Heart left ventricle (tissue), 16 donors: ENCODE data around the gene SETDB2. TPM values are rescaled to one million over a fixed set of nuclear protein-coding genes. Genes with fewer than 3 reads are reported as not detected.

Experiments used
- ATAC-seq, 4 donors: fragments of 200-7000 bp; cut with Tn5 transposase; one replicate each; pipeline ENCODE4 v1.9.1; 2020 to 2022; ENCODE audit warnings: moderate library complexity in 4 of 4, mild to moderate bottlenecking in 3 of 4, moderate number of reproducible peaks in 1 of 4
- DNase-seq, 5 donors: peaks; one replicate each; pipeline ENCODE4 v3.0.0-alpha.2; 2020
- H3K27ac ChIP-seq, 12 donors: fragments of 200-600 bp; sonication (generic) in 4 of 12; one replicate each; pipeline versions ENCODE4 v1.5.0 to v1.8.0; 2016 to 2022; ENCODE audit warnings: mild to moderate bottlenecking in 2 of 12
- H3K27me3 ChIP-seq, 9 donors: fragments of 200-600 bp; sonication (generic) in 2 of 9; one replicate each; pipeline versions ENCODE4 v1.5.1 to v1.8.0; 2016 to 2022; ENCODE audit warnings: mild to moderate bottlenecking in 3 of 9
- H3K36me3 ChIP-seq, 9 donors: fragments of 200-600 bp; sonication (generic) in 2 of 9; one replicate each; pipeline versions ENCODE4 v1.5.0 to v1.8.0; 2018 to 2022; ENCODE audit warnings: mild to moderate bottlenecking in 2 of 9
- H3K4me1 ChIP-seq, 12 donors: fragments of 200-600 bp; sonication (generic) in 4 of 12; one replicate each; pipeline versions ENCODE4 v1.5.0 to v1.8.0; 2016 to 2022; ENCODE audit warnings: mild to moderate bottlenecking in 3 of 12
- H3K4me3 ChIP-seq, 12 donors: fragments of 200-600 bp; sonication (generic) in 4 of 12; one replicate each; pipeline versions ENCODE4 v1.5.0 to v1.8.0; 2017 to 2022; ENCODE audit warnings: mild to moderate bottlenecking in 9 of 12, moderate library complexity in 4 of 12
- H3K9me3 ChIP-seq, 12 donors: fragments of 200-600 bp; sonication (generic) in 4 of 12; one replicate each; pipeline versions ENCODE4 v1.5.0 to v1.8.0; 2016 to 2022; ENCODE audit warnings: mild to moderate bottlenecking in 1 of 12
- POLR2A ChIP-seq, 2 donors: fragments of 450-650 bp; IDR thresholded peaks; one replicate each; pipeline ENCODE4 v1.6.1; 2017; ENCODE audit warnings: antibody characterized with exemption in 2 of 2, mild to moderate bottlenecking in 2 of 2, moderate library complexity in 2 of 2
- WGBS, 4 donors: extraction: QIAGEN DNeasy Blood & Tissue Kit in 2 of 4; methylation state at CpG; one replicate each; pipeline versions ENCODE4 v1.1.5 to v1.1.7; 2013 to 2018; 5-methylcytosine and 5-hydroxymethylcytosine counted together
- intact Hi-C, 10 donors: fragments of 100-400 bp; cut with DNase I; formaldehyde crosslinking; loops; one replicate each; pipeline versions ENCODE4 v1.11.1 to v1.14.2; 2022
- polyA plus RNA-seq, 2 donors: library from polyadenylated mRNA; stranded (reverse); fragments of 200-250 nt; gene quantifications; one replicate each; pipeline ENCODE4 v1.2.3, GENCODE V29; 2013
- total RNA-seq, 9 donors: library from RNA; depleted of rRNA in 2 of 9; stranded (reverse); fragments of >200 nt in 2 of 9; fragmentation: NEBNext Ultra II Directional in 3 of 9; extraction: Animal tissue kit (Norgen Biotek cat#: 25700) in 3 of 9; gene quantifications; one replicate each; pipeline versions ENCODE4 v1.1.0 to v1.2.4, GENCODE V29; 2016 to 2023
- TF ChIP-seq, protein P1 (sequence below), 12 donors: fragments of 200-600 bp; sonication (generic) in 4 of 12; IDR thresholded peaks; one replicate each; pipeline versions ENCODE4 v1.5.0 to v1.8.0; 2018 to 2022; ENCODE audit warnings: antibody characterized with exemption in 12 of 12, mild to moderate bottlenecking in 5 of 12
- donor health status: ischemic (EF 13 %, LVEDD 7.1; RV severe dilation, severe dysfunction).
- donor health status: healthy with polysubstance abuse.
- donor health status: DM: no; HTN: yes; CAD: no.
- donor health status: DM: no; HTN: no; CAD: no.
- donor health status: ischemic (EF 25% LVEDD 6.9; RV normal size, moderate dysfunction).
- donor health status: ischemic (EF 25% LVEDD 5.7; RV mildly dilated, moderate dysfunction).
- donor health status: healthy.
- donor health status: DM: yes; HTN: yes; CAD: no.
- donor health status: ischemic (EF 35%, LVEDD 5.7; RV mildly dilated, moderate dysfunction).
- donor health status: nonischemic (EF 11% LVEDD 7.7; RV severe dilation, severe dysfunction).
- donor health status: DM: yes; HTN: yes; CAD: no.
- donor health status: PGD.
- donor health status: ischemic (EF 29% LVEDD 5.4; RV normal size, mild dysfunction).
- donor health status: nonischemic (EF 23%, LVEDD 6.1; RV moderate dilation, normal function).

SETDB2 gene
- total and polyA plus RNA-seq, 11 donors = 3.7 to 19.8 (median 12.9) TPM

DNA sequence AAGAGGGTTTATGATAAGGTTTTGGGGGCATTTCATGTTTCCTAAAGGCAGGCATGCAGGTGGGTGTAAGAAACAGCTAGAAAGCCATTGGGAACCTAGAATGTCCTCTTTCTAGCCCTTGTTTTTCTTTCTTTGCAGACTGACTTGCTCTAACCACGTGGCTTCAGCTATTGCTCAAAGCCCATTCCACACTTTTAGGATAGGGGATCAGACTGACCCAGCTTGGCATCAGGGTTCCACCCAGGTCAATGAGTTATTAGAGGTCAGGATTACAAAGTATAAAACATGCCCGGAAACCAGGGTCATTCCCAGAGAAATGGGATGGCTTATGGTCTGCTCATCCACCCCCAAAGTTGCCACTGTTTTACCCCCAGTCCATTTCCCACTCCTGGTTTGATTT, 68.5 kb downstream of the SETDB2 start:
- no peak overlapping the region for H3K4me3 ChIP-seq
- TF ChIP-seq POLR2A (IDR thresholded peaks at IDR 0.05) = no peak
- TF ChIP-seq, protein P1, sequence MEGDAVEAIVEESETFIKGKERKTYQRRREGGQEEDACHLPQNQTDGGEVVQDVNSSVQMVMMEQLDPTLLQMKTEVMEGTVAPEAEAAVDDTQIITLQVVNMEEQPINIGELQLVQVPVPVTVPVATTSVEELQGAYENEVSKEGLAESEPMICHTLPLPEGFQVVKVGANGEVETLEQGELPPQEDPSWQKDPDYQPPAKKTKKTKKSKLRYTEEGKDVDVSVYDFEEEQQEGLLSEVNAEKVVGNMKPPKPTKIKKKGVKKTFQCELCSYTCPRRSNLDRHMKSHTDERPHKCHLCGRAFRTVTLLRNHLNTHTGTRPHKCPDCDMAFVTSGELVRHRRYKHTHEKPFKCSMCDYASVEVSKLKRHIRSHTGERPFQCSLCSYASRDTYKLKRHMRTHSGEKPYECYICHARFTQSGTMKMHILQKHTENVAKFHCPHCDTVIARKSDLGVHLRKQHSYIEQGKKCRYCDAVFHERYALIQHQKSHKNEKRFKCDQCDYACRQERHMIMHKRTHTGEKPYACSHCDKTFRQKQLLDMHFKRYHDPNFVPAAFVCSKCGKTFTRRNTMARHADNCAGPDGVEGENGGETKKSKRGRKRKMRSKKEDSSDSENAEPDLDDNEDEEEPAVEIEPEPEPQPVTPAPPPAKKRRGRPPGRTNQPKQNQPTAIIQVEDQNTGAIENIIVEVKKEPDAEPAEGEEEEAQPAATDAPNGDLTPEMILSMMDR (IDR thresholded peaks at IDR 0.05) = no peak
- no peaks in the 10 kb centered on the region for H3K27me3 ChIP-seq
- intact Hi-C loops = no loop called here
- H3K9me3 ChIP-seq = no peaks in the 10 kb centered on the region
- DNase-seq (no peak), ATAC-seq (no peak)
- H3K4me1 ChIP-seq = peaks cover 0 to 13% (median 0%) of the 10 kb centered on the region in 12 donors
- 83 to 97% (median 93%) methylated on average over 2 of the region's 2 CpGs for WGBS, 4 donors
- no peak overlapping the region for H3K27ac ChIP-seq
- H3K36me3 ChIP-seq = peaks cover 0 to 89% (median 66%) of the 10 kb centered on the region in 9 donors

- Histone ChIP-seq H3K4me3 (no peak overlapping the region), H3K27ac (no peak overlapping the region), H3K27me3 (no peaks in the 10 kb centered on the region), H3K9me3 (no peaks in the 10 kb centered on the region), H3K4me1 (peaks cover 0 to 20% (median 0%) of the 10 kb centered on the region in 12 donors), H3K36me3 (peaks cover 0 to 93% (median 82%) of the 10 kb centered on the region in 9 donors)
- 43 to 60% (median 54%) methylated on average over 5 of the region's 5 CpGs for WGBS, 4 donors
- peak in 3 of 5 donors; percentile 29 to 57 (median 32) for DNase-seq
- TF ChIP-seq, protein P1 (IDR thresholded peaks at IDR 0.05) = no peak
- ATAC-seq = peak in 3 of 4 donors; percentile 31 to 70 (median 68)
- intact Hi-C loops = no loop called here
Observed at GRCh38 chr13:49516467-49516866, 72.4 kb downstream of the SETDB2 start.

GRCh38 chr13:49517461-49517860, 73.4 kb downstream of the SETDB2 start:
- no peak for DNase-seq
- no peak for TF ChIP-seq POLR2A (IDR thresholded peaks at IDR 0.05)
- TF ChIP-seq, protein P1 (IDR thresholded peaks at IDR 0.05) = peak in 8 of 12 donors; percentile 20 to 42 (median 24)
- Histone ChIP-seq H3K4me3 (no peak overlapping the region), H3K4me1 (peaks cover 0 to 26% (median 0%) of the 10 kb centered on the region in 12 donors), H3K27ac (no peak overlapping the region), H3K36me3 (peaks cover 0 to 93% (median 86%) of the 10 kb centered on the region in 9 donors), H3K27me3 (no peaks in the 10 kb centered on the region), H3K9me3 (no peaks in the 10 kb centered on the region)
- WGBS, 4 donors = 62 to 84% (median 79%) methylated on average over 6 of the region's 6 CpGs
- peak in 1 of 4 donors; percentile 54 for ATAC-seq
- intact Hi-C loops = no loop called here

- no peak for DNase-seq
- intact Hi-C loops = no loop called here
- WGBS, 4 donors = 36 to 50% (median 46%) methylated on average over 4 of the region's 4 CpGs
- Histone ChIP-seq H3K9me3 (no peaks in the 10 kb centered on the region), H3K27me3 (no peaks in the 10 kb centered on the region), H3K36me3 (peaks cover 0 to 95% (median 85%) of the 10 kb centered on the region in 9 donors), H3K27ac (peak overlapping the region in 2 of 12 donors; percentile 9 to 23), H3K4me3 (no peak overlapping the region), H3K4me1 (peaks cover 0 to 25% (median 0%) of the 10 kb centered on the region in 12 donors)
- ATAC-seq = peak in 3 of 4 donors; percentile 53 to 80 (median 75)
- TF ChIP-seq POLR2A (IDR thresholded peaks at IDR 0.05) = no peak
- TF ChIP-seq, protein P1 (IDR thresholded peaks at IDR 0.05) = no peak
Observed at GRCh38 chr13:49521224-49521623, 77.2 kb downstream of the SETDB2 start.
